ENCODE measurements around the gene DDX31.

The DDX31 gene

GRCh38 chr9:132605387-132605786 is 64.4 kb downstream of the DDX31 start:
- no peaks in the 10 kb centered on the region for H3K9me3 ChIP-seq (ENCODE audit: control insufficient read depth, low read length)
- no peaks in the 10 kb centered on the region for H3K27me3 ChIP-seq (ENCODE audit: control insufficient read depth, insufficient read depth, low read length)
- no peak overlapping the region for H3K9ac ChIP-seq
- H3K4me2 ChIP-seq (ENCODE audit: low read length) = no peak overlapping the region
- H3K4me1 ChIP-seq = no peaks in the 10 kb centered on the region
- H2AFZ ChIP-seq = no peak overlapping the region
- no peak for TF ChIP-seq CTCF (IDR thresholded peaks at IDR 0.05)
- no peaks in the 10 kb centered on the region for H3K36me3 ChIP-seq (ENCODE audit: control insufficient read depth, insufficient read depth, low read length)
- H3K79me2 ChIP-seq = no peaks in the 10 kb centered on the region
- no peak overlapping the region for H3K27ac ChIP-seq
- no peak overlapping the region for H3K4me3 ChIP-seq (ENCODE audit: low read depth, low read length)

DNA sequence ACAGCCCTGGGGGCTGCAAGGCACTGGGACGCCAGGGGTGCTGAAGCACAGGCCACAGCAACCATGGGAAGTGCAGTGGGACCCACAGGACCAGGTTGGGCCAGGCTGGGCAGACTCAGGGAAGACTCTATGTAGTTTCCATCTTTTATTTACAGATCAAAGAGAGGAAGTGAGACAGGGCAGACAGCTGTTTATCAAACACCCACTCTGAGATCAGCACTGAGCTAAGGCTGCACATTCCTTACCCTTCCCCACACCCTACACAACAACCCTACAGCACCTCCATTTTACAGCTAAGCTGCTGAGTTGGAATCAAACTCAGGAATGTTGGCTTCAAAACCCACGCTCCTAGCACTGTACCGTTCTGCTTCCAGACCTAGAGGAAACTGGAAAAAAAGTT is 67.6 kb downstream of the DDX31 start:
- Histone ChIP-seq H3K4me1 (no peaks in the 10 kb centered on the region), H3K36me3 (ENCODE audit: control insufficient read depth, insufficient read depth, low read length) (no peaks in the 10 kb centered on the region), H3K4me3 (ENCODE audit: low read depth, low read length) (no peak overlapping the region), H3K27ac (no peak overlapping the region), H3K9ac (no peak overlapping the region), H3K79me2 (no peaks in the 10 kb centered on the region), H3K4me2 (ENCODE audit: low read length) (no peak overlapping the region), H2AFZ (no peak overlapping the region), H3K9me3 (ENCODE audit: control insufficient read depth, low read length) (no peaks in the 10 kb centered on the region), H3K27me3 (ENCODE audit: control insufficient read depth, insufficient read depth, low read length) (no peaks in the 10 kb centered on the region)
- TF ChIP-seq CTCF (IDR thresholded peaks at IDR 0.05) = no peak

- Histone ChIP-seq H3K36me3 (ENCODE audit: control insufficient read depth, insufficient read depth, low read length) (no peaks in the 10 kb centered on the region), H3K4me3 (ENCODE audit: low read depth, low read length) (no peak overlapping the region), H3K27me3 (ENCODE audit: control insufficient read depth, insufficient read depth, low read length) (no peaks in the 10 kb centered on the region), H3K4me1 (no peaks in the 10 kb centered on the region), H3K27ac (no peak overlapping the region), H3K9ac (no peak overlapping the region), H3K9me3 (ENCODE audit: control insufficient read depth, low read length) (no peaks in the 10 kb centered on the region), H3K79me2 (no peaks in the 10 kb centered on the region), H3K4me2 (ENCODE audit: low read length) (no peak overlapping the region), H2AFZ (no peak overlapping the region)
- TF ChIP-seq CTCF (IDR thresholded peaks at IDR 0.05) = no peak
Measured at GRCh38 chr9:132600326-132600984, 69.3 kb downstream of the DDX31 start.

- H3K4me3 ChIP-seq (ENCODE audit: low read depth, low read length) = no peak overlapping the region
- H3K4me2 ChIP-seq (ENCODE audit: low read length) = no peak overlapping the region
- H3K9me3 ChIP-seq (ENCODE audit: control insufficient read depth, low read length) = no peaks in the 10 kb centered on the region
- H2AFZ ChIP-seq = no peak overlapping the region
- no peak for TF ChIP-seq CTCF (IDR thresholded peaks at IDR 0.05)
- no peak overlapping the region for H3K27ac ChIP-seq
- no peak overlapping the region for H3K9ac ChIP-seq
- no peaks in the 10 kb centered on the region for H3K27me3 ChIP-seq (ENCODE audit: control insufficient read depth, insufficient read depth, low read length)
- H3K79me2 ChIP-seq = no peaks in the 10 kb centered on the region
- no peaks in the 10 kb centered on the region for H3K4me1 ChIP-seq
- H3K36me3 ChIP-seq (ENCODE audit: control insufficient read depth, insufficient read depth, low read length) = no peaks in the 10 kb centered on the region
Measured at GRCh38 chr9:132597073-132597775, 72.6 kb downstream of the DDX31 start.

DNA sequence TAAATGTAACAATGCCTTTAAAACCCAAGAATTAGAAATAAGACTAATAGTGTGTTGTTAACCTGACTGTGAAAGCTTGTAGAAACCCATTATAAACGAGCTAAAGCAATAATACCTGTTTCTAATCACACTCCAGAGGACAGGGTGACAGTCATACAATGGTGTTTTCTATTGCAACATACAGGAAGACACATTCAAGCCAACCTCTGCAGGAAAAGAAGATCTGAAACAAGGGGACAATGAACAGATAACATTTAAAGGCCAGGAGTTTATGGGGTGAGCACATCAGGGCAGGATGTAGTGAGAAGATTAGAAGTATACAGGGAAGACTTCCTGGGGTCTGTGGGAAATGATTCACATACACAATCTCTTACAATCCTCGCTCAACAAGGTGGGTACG is 73.6 kb downstream of the DDX31 start:
- no peak for TF ChIP-seq CTCF (IDR thresholded peaks at IDR 0.05)
- H3K9me3 ChIP-seq (ENCODE audit: control insufficient read depth, low read length) = no peaks in the 10 kb centered on the region
- no peaks in the 10 kb centered on the region for H3K4me1 ChIP-seq
- H3K27me3 ChIP-seq (ENCODE audit: control insufficient read depth, insufficient read depth, low read length) = no peaks in the 10 kb centered on the region
- H3K79me2 ChIP-seq = no peaks in the 10 kb centered on the region
- no peak overlapping the region for H3K27ac ChIP-seq
- H3K9ac ChIP-seq = no peak overlapping the region
- no peak overlapping the region for H3K4me2 ChIP-seq (ENCODE audit: low read length)
- no peak overlapping the region for H2AFZ ChIP-seq
- H3K36me3 ChIP-seq (ENCODE audit: control insufficient read depth, insufficient read depth, low read length) = no peaks in the 10 kb centered on the region
- no peak overlapping the region for H3K4me3 ChIP-seq (ENCODE audit: low read depth, low read length)
